Right lobe of liver (tissue), 6 donors: Measurements from ENCODE around the gene PPP2R5B. TPM values are rescaled to one million over a fixed set of nuclear protein-coding genes. Genes with fewer than 3 reads are reported as not detected.

Experiments used
- ATAC-seq, 4 donors: fragments of 200-7000 bp; cut with Tn5 transposase; one replicate each; pipeline ENCODE4 v1.9.1; 2020; ENCODE audit warnings: mild to moderate bottlenecking in 4 of 4, moderate library complexity in 4 of 4
- DNase-seq, 3 donors: peaks; one replicate each; pipeline ENCODE4 v3.0.0-alpha.2; 2020
- H3K27ac ChIP-seq, 3 donors: fragments of 200-600 bp; one replicate each; pipeline ENCODE4 v1.8.0; 2022
- H3K27me3 ChIP-seq, 2 donors: fragments of 200-600 bp; one replicate each; pipeline ENCODE4 v1.8.0; 2022
- H3K36me3 ChIP-seq, 4 donors: fragments of 200-600 bp; sonication (generic) in 1 of 4; one replicate each; pipeline versions ENCODE4 v1.5.1 to v1.8.0; 2017 to 2022; ENCODE audit warnings: control low read depth in 1 of 4
- H3K4me1 ChIP-seq, 4 donors: fragments of 200-600 bp; sonication (generic) in 1 of 4; one replicate each; pipeline versions ENCODE4 v1.5.1 to v1.8.0; 2017 to 2022; ENCODE audit warnings: control low read depth in 1 of 4
- H3K4me3 ChIP-seq, 3 donors: fragments of 200-600 bp; one replicate each; pipeline ENCODE4 v1.8.0; 2022
- H3K9me3 ChIP-seq, 4 donors: fragments of 200-600 bp; sonication (generic) in 1 of 4; one replicate each; pipeline versions ENCODE4 v1.5.1 to v1.8.0; 2017 to 2022; ENCODE audit warnings: control low read depth in 1 of 4
- POLR2A ChIP-seq: fragments of 450-650 bp; IDR thresholded peaks from one replicate; pipeline ENCODE4 v1.6.1; 2017; ENCODE audit warnings: antibody characterized with exemption, mild to moderate bottlenecking
- WGBS: methylation state at CpG from one replicate; pipeline ENCODE4 v1.1.6; 2018; ENCODE audit warnings: low coverage, low lambda C conversion rate; ENCODE audit not compliant: insufficient coverage; ENCODE audit errors: missing lambda C conversion rate; 5-methylcytosine and 5-hydroxymethylcytosine counted together
- intact Hi-C, 2 donors: fragments of 100-400 bp; cut with DNase I; formaldehyde crosslinking; loops; one replicate each; pipeline versions ENCODE4 v1.11.2 to v1.14.1; 2022
- total RNA-seq, 6 experiments: library from RNA; depleted of rRNA in 2 of 6; stranded (reverse); fragments of >200 nt in 2 of 6; fragmentation: NEBNext Ultra II Directional in 3 of 6; extraction: Animal tissue kit (Norgen Biotek cat#: 25700) in 3 of 6; gene quantifications; one replicate each; pipeline versions ENCODE4 v1.1.0 to v1.2.4, GENCODE V29; 2016 to 2023
- TF ChIP-seq, protein P1 (sequence below), 4 donors: fragments of 200-600 bp in 3 of 4; fragments of 450-650 bp in 1 of 4; IDR thresholded peaks; one replicate each; pipeline versions ENCODE4 v1.5.1 to v1.8.0; 2016 to 2022; ENCODE audit warnings: antibody characterized with exemption in 4 of 4, mild to moderate bottlenecking in 2 of 4
- donor health status: DM: no; HTN: yes; CAD: no.
- donor health status: DM: no; HTN: no; CAD: no.
- donor health status: DM: no; HTN: no; CAD: no.
- donor health status: DM: no; HTN: yes; CAD: no.
- donor health status: DM: no; HTN: yes; CAD: no.

Gene PPP2R5B
- total RNA-seq, 6 experiments from 2014 or later, result 6.8 to 12.6 (median 8.9) TPM

- peaks cover 0 to 14% (median 4%) of the 10 kb centered on the region in 4 donors for H3K4me1 ChIP-seq
- H3K36me3 ChIP-seq, result peaks cover under 1 to 24% (median 8%) of the 10 kb centered on the region in 4 donors
- no peaks in the 10 kb centered on the region for H3K9me3 ChIP-seq
- DNase-seq, result peak; percentile 99 to 100 (median 99)
- peak within 1 kb of the TSS; percentile 87 to 99 (median 91) for H3K4me3 ChIP-seq
- H3K27ac ChIP-seq, result peak within 1 kb of the TSS; percentile 77 to 89 (median 85)
- intact Hi-C loops, result no loop called here
- WGBS, result 0% methylated on average over 17 of the region's 57 CpGs
- peak; percentile 90 to 97 (median 96) for ATAC-seq
- H3K27me3 ChIP-seq, result no peaks in the 10 kb centered on the region
- TF ChIP-seq, protein P1, sequence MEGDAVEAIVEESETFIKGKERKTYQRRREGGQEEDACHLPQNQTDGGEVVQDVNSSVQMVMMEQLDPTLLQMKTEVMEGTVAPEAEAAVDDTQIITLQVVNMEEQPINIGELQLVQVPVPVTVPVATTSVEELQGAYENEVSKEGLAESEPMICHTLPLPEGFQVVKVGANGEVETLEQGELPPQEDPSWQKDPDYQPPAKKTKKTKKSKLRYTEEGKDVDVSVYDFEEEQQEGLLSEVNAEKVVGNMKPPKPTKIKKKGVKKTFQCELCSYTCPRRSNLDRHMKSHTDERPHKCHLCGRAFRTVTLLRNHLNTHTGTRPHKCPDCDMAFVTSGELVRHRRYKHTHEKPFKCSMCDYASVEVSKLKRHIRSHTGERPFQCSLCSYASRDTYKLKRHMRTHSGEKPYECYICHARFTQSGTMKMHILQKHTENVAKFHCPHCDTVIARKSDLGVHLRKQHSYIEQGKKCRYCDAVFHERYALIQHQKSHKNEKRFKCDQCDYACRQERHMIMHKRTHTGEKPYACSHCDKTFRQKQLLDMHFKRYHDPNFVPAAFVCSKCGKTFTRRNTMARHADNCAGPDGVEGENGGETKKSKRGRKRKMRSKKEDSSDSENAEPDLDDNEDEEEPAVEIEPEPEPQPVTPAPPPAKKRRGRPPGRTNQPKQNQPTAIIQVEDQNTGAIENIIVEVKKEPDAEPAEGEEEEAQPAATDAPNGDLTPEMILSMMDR (IDR thresholded peaks at IDR 0.05), result no peak
- peak; percentile 98 for TF ChIP-seq POLR2A
Observed at GRCh38 chr11:64916775-64917662, 7.5 kb upstream of the PPP2R5B start, which contains the start of gene ATG2A. TSS of gene ATG2A (minus strand) at chr11:64917209. CDS start at chr11:64917135, 74 bp downstream.

DNA sequence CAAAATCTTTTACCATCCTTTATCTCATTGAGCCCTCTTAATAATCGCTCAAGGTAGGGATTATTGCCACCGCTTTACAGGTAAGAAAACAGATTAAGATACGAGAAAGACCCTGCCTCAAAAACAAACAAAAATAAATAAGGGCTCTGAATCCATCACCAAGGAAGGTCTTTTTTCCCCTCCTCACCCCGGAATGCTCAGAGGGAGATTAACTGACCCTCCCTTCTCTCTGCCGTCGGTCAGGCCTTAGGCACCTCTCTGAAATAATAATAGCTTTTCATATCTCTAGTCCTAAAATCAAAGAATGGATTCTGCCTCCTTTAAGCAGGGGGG, 6.9 kb upstream of the PPP2R5B start:
- intact Hi-C loops, result no loop called here
- Histone ChIP-seq H3K27ac (peak overlapping the region in 2 of 3 donors; percentile 52 to 57), H3K27me3 (no peaks in the 10 kb centered on the region), H3K9me3 (no peaks in the 10 kb centered on the region), H3K4me3 (peak overlapping the region; percentile 32 to 91 (median 48)), H3K36me3 (peaks cover 0 to 18% (median 5%) of the 10 kb centered on the region in 4 donors), H3K4me1 (peaks cover 0 to 14% (median 4%) of the 10 kb centered on the region in 4 donors)
- DNase-seq (no peak), ATAC-seq (no peak)
- WGBS, result 2% methylated on average over 6 of the region's 6 CpGs
- TF ChIP-seq, protein P1 (IDR thresholded peaks at IDR 0.05), result no peak
- no peak for TF ChIP-seq POLR2A

GRCh38 chr11:64918017-64918416, 6.5 kb upstream of the PPP2R5B start:
- H3K27ac ChIP-seq, result peak overlapping the region in 2 of 3 donors; percentile 52 to 57
- H3K4me1 ChIP-seq, result peaks cover 0 to 14% (median 4%) of the 10 kb centered on the region in 4 donors
- H3K36me3 ChIP-seq, result peaks cover 0 to 14% (median 4%) of the 10 kb centered on the region in 4 donors
- no peaks in the 10 kb centered on the region for H3K27me3 ChIP-seq
- TF ChIP-seq, protein P1 (IDR thresholded peaks at IDR 0.05), result peak in 3 of 4 donors; percentile 19 to 31 (median 24)
- TF ChIP-seq POLR2A, result no peak
- intact Hi-C loops, result no loop called here
- H3K9me3 ChIP-seq, result no peaks in the 10 kb centered on the region
- ATAC-seq, result no peak
- DNase-seq, result no peak
- H3K4me3 ChIP-seq, result peak overlapping the region; percentile 32 to 91 (median 48)
- WGBS, result 12% methylated on average over 4 of the region's 4 CpGs

DNA sequence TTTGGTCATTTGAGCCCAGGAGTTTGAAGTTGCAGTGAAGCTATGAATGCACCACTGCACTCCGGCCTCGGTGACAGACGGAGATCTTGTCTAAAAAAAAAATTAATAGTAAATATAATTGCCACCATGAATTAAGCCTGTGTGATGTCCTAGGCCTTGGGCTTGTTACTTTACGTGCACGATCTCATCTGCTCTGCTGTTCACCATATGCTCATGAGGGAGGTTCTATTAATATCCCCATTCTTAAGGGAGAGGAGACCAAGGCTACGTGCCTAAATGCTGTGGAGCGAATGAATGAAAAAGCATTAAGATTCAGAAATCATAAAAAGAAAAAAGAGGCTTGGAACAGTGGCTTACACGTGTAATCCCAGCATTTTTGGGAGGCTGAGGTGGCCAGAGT, 4.9 kb upstream of the PPP2R5B start:
- Histone ChIP-seq H3K27me3 (no peaks in the 10 kb centered on the region), H3K4me1 (peaks cover 0 to 18% (median 4%) of the 10 kb centered on the region in 4 donors), H3K4me3 (no peak overlapping the region), H3K36me3 (no peaks in the 10 kb centered on the region), H3K27ac (no peak overlapping the region), H3K9me3 (no peaks in the 10 kb centered on the region)
- TF ChIP-seq POLR2A, result no peak
- TF ChIP-seq, protein P1 (IDR thresholded peaks at IDR 0.05), result no peak
- 80% methylated on average over 8 of the region's 8 CpGs for WGBS
- DNase-seq (no peak), ATAC-seq (no peak)
- intact Hi-C loops, result loop anchor here in 1 of 2 donors (10.0 kb wide), 1 partner anchor 65 kb away; no protein-coding TSS in a partner anchor
